Measurements from ENCODE around the gene WDR82.

WDR82 gene

DNA sequence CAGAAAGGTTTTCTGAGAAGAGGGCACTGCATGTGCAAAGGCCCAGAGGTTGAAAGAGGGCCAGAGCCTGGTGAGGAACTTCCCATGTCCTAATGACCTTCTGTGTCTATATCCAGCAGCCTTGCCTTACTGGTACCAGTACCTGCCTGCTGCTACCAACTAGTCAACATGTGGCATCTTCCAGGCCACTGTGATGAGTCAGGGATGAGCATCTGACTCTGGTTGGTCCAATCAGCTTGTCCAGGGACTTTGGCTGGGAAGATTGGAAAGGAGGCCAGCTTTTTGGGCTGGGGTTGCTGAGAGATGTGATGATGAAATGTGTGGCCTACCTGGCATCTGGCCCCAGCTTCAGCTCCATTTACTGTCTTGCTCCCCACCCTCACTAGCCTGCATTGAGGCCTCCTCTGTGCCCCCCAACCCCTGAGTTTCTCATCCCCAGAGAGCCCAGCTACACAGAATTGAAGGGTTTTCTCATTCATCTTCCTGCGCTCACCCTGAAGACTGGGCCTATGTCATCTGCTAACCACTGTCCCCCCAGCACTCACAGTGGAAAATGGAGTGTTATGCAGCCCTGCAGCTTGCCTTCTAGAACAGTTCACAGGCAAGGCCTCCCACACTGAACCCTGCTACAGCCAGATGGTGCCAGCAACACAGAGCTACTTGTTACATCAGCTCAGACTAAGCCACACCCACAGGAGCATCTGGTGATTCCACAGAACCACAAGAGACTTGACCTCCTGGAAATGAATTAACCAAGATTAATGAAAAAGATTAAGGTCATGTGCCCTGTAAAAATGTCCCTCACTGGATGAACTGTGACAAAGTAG is 38.2 kb downstream of the WDR82 start:
- Histone ChIP-seq H3K4me3 (ENCODE audit: low read length) (peak overlapping the region; percentile 87), H3K79me2 (ENCODE audit: low read length) (peaks cover 24% of the 10 kb centered on the region), H4K20me1 (ENCODE audit: insufficient read depth, low read length) (no peaks in the 10 kb centered on the region), H3K4me2 (ENCODE audit: low read length) (peak overlapping the region; percentile 77), H3K9me3 (ENCODE audit: insufficient read depth, low read length) (0 out of 2 replicates have a peak, but pooled peaks cover 4% of the 10 kb centered on the region), H3K36me3 (replicated peaks; ENCODE audit: low read depth, low read length) (peaks cover 7% of the 10 kb centered on the region), H3K27ac (ENCODE audit: low read length) (peak overlapping the region; percentile 57), H3K9ac (ENCODE audit: low read length) (peak overlapping the region; percentile 88), H3K27me3 (ENCODE audit: low read depth, low read length) (no peaks in the 10 kb centered on the region), H2AFZ (ENCODE audit: low read depth, low read length) (no peak overlapping the region), H3K4me1 (ENCODE audit: low read length) (peaks cover 45% of the 10 kb centered on the region)
- TF ChIP-seq CTCF (IDR thresholded peaks at IDR 0.05; ENCODE audit: low read depth, low read length) (peak; percentile 29; the same call in 1 of the 2 replicates), EZH2phosphoT487 (IDR thresholded peaks at IDR 0.05; ENCODE audit: low read depth) (no peak)

DNA sequence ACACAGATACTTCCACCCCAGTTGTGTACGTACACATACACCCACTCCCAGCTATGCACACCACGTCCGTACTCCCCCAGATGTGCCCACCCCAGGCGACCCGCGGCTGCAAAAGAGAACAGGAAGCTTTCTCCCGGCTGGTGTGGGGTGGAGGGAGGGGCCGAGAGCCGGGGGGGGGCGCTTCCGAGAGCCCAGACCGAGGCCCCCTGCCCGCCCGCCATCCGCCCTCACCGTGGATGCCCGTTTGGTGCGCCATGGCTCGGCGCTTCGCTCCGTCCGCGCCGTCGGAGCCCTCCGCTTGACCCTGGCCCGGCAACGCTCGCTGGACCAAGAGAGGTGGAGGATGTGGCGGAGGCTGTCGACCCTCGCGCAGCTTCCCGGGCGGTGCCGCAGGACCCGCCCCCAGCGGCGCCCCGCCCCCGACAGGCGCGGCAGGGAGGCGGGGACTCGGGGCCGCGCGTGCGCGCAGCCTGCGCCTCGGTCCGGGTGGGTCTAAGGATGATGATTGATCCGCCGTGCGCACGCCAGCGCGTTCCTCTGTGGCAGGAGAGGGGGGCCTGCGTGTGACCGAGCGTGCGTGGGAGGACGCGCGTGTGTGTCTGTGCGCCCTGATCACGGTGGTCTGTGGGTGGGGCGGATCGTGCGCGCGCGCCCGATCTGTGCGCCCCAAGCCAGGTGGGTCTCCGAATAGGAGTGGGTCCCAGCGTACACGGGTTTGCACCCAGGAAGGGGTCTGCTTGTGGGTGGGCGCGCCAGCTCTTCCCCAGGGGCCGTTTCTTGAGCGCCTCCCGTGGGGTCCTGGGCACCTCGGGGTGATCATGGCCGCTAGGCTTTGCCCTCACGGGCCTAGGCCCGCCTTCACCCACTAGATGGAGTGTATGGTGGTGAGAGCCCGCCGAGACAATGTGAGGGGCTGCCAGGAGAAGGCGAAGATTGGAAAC is 39.4 kb downstream of the WDR82 start, which contains the start of gene TWF2:
Gene TWF2, minus strand, starts transcription at position 398 of the 941 bp plus-strand sequence. Its CDS starts 142 bp downstream, at position 256.
- TF ChIP-seq CTCF (IDR thresholded peaks at IDR 0.05; ENCODE audit: low read depth, low read length) = peak; percentile 57
- TF ChIP-seq EZH2phosphoT487 (IDR thresholded peaks at IDR 0.05; ENCODE audit: low read depth) = no peak
- Histone ChIP-seq H3K4me2 (ENCODE audit: low read length) (peak within 1 kb of the TSS; percentile 86), H3K27me3 (ENCODE audit: low read depth, low read length) (no peaks in the 10 kb centered on the region), H4K20me1 (ENCODE audit: insufficient read depth, low read length) (no peaks in the 10 kb centered on the region), H3K36me3 (replicated peaks; ENCODE audit: low read depth, low read length) (peaks cover 7% of the 10 kb centered on the region), H3K79me2 (ENCODE audit: low read length) (peaks cover 24% of the 10 kb centered on the region), H3K9ac (ENCODE audit: low read length) (peak within 1 kb of the TSS; percentile 88), H3K9me3 (ENCODE audit: insufficient read depth, low read length) (0 out of 2 replicates have a peak, but pooled peaks cover 4% of the 10 kb centered on the region), H3K27ac (ENCODE audit: low read length) (peak within 1 kb of the TSS; percentile 62), H2AFZ (ENCODE audit: low read depth, low read length) (peak within 1 kb of the TSS; percentile 84), H3K4me1 (ENCODE audit: low read length) (peaks cover 33% of the 10 kb centered on the region), H3K4me3 (ENCODE audit: low read length) (peak within 1 kb of the TSS; percentile 87)

GRCh38 chr3:52238193-52238760 is 40.2 kb downstream of the WDR82 start:
- Histone ChIP-seq H3K9me3 (ENCODE audit: insufficient read depth, low read length) (no peaks in the 10 kb centered on the region), H3K4me2 (ENCODE audit: low read length) (peak overlapping the region; percentile 86), H3K9ac (ENCODE audit: low read length) (peak overlapping the region; percentile 88), H3K27ac (ENCODE audit: low read length) (0 out of 2 replicates have a peak overlapping the region, but pooled peaks have one; percentile 24), H2AFZ (ENCODE audit: low read depth, low read length) (0 out of 2 replicates have a peak overlapping the region, but pooled peaks have one; percentile 18), H3K36me3 (replicated peaks; ENCODE audit: low read depth, low read length) (peaks cover 7% of the 10 kb centered on the region), H3K4me1 (ENCODE audit: low read length) (peaks cover 25% of the 10 kb centered on the region), H3K4me3 (ENCODE audit: low read length) (peak overlapping the region; percentile 87), H4K20me1 (ENCODE audit: insufficient read depth, low read length) (no peaks in the 10 kb centered on the region), H3K79me2 (ENCODE audit: low read length) (peaks cover 24% of the 10 kb centered on the region), H3K27me3 (ENCODE audit: low read depth, low read length) (no peaks in the 10 kb centered on the region)
- no peak for TF ChIP-seq EZH2phosphoT487 (IDR thresholded peaks at IDR 0.05; ENCODE audit: low read depth)
- TF ChIP-seq CTCF (IDR thresholded peaks at IDR 0.05; ENCODE audit: low read depth, low read length) = no peak
